Fibroblast of the conjunctiva (primary cell): ENCODE measurements around the gene TRIM72.
"Not testable (repeated sequence)": the region's sequence is repeated elsewhere in the genome, so short reads cannot be mapped to it uniquely, and the experiment has no call there.

Experiments used
- DNase-seq: peaks from one replicate; pipeline ENCODE4 v3.0.0-alpha.2; 2010; ENCODE audit warnings: low read depth

The TRIM72 gene, protein sequence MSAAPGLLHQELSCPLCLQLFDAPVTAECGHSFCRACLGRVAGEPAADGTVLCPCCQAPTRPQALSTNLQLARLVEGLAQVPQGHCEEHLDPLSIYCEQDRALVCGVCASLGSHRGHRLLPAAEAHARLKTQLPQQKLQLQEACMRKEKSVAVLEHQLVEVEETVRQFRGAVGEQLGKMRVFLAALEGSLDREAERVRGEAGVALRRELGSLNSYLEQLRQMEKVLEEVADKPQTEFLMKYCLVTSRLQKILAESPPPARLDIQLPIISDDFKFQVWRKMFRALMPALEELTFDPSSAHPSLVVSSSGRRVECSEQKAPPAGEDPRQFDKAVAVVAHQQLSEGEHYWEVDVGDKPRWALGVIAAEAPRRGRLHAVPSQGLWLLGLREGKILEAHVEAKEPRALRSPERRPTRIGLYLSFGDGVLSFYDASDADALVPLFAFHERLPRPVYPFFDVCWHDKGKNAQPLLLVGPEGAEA

GRCh38 chr16:31213877-31214707 is at the start of gene TRIM72:
TRIM72 (plus strand) TSS chr16:31214119; CDS start chr16:31214739, 620 bp downstream.
- no peak for DNase-seq

GRCh38 chr16:31167315-31167714 is 46.6 kb upstream of the TRIM72 start:
- DNase-seq: no peak

DNA sequence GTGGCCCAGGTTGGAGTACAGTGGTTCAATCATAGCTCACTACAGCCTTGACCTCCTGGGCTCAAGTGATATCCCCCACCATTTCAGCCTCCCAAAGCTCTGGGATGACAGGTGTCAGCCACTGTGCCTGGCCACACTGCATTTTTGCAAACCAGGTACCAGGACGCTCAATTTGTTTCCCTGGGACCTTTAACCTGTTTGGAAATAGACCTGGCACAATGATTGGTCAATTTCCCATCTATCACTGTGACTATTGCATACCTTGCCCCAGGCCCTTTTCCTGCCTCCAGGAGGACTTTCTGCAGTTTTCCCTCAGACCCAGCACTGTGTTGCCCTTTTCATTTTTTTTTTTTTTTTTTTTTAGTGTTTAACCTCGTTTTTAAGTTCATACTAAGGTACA is 45.1 kb upstream of the TRIM72 start:
- no peak for DNase-seq

GRCh38 chr16:31170048-31170447 is 43.9 kb upstream of the TRIM72 start:
- DNase-seq: not testable (repeated sequence)

- DNase-seq: no peak
These were observed 36.8 kb upstream of the TRIM72 start for GRCh38 chr16:31177136-31177535.

- DNase-seq: no peak
These were observed 34.6 kb upstream of the TRIM72 start for GRCh38 chr16:31179219-31179746.

DNA sequence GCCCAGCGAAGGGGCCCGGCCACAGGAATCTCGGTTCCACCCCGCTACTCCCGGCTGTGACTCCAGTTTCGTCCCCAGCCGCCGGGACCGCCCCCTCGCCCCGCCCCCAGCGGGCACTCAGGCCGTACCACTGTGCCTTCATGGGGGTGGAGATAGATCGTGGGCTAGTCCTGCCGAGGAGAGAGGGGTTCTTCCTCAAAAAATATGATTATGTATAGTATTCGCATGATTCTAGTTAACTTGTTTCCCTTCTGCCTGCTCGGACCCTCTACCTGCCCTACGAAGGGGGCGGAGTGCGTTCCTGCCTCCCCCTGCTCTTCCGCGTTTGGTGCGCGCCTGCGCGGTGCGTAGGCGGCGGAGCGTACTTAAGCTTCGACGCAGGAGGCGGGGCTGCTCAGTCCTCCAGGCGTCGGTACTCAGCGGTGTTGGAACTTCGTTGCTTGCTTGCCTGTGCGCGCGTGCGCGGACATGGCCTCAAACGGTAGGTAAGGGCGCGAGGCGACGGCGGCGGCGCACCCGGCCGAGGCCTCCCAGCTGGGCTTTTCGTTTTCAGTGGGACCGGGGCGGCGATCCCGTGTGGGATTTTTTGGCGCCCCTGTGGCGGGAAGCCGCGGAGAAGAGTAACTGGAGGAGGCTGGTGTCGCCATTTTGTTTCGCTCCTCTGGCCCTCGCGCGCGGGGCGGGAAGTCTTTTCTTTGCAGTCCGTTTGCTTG is 34.0 kb upstream of the TRIM72 start, which contains the start of gene FUS:
Gene FUS, plus strand, starts transcription at position 393 of the 713 bp plus-strand sequence. Its CDS starts 76 bp downstream, at position 469.
- DNase-seq: peak; percentile 79

DNA sequence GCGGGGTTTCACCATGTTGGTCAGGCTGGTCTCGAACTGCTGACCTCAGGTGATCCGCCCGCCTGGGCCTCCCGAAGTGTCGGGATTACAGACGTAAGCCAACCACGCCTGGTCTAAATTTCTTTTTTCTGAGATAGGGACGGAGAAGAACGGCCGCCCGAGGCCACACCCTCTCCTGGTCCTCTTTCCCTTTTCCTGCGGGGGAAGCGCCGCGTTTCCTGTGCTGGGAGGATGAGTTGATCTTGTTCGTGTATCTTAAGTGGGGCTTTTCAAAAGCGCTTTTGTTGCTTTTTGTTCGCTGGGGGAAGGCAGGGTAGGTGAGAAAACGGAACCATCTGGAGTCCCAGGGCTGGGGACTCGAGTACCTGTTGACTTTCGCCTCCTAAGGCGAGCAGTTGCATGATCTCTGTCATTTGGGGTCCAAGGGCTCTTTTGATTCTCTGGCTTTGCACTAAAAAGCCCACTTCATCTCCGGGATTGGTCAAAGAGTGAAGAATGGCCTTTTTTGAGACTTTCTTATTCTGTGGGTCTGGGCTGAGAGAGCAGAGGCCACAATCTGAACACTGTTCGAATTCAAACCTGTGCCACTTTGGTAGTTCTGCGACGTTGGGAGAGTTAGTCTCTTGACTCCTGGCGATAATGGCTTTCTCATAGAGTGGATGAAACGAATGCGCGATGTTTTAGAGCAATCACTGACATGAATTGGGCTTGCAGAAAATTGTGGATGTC is 32.7 kb upstream of the TRIM72 start:
- no peak for DNase-seq

GRCh38 chr16:31182391-31182790 is 31.5 kb upstream of the TRIM72 start:
- DNase-seq: no peak

- DNase-seq: no peak
These were observed 30.2 kb upstream of the TRIM72 start for GRCh38 chr16:31183432-31184428.

- no peak for DNase-seq
These were observed 29.0 kb upstream of the TRIM72 start for GRCh38 chr16:31184888-31185287.

DNA sequence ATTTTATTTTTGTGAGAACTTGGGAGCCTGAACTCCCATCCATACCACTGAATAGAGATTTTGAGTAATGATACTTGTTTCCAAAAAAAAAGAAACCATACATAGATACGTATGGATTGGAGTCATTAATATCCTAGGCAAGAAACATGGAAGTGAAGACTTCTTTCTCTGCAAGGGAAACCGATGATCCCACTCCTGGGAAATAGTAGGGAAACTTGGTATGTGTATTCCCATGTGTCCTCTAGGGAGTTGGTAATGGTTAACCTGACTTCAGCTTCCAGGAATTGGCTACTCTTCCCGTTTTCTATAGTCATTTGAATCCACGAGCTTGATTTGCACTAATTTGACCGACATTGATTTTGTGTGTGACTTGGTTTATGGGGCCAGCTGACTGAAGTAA is 28.6 kb upstream of the TRIM72 start:
- DNase-seq: no peak

GRCh38 chr16:31186176-31186575 is 27.7 kb upstream of the TRIM72 start:
- no peak for DNase-seq

DNA sequence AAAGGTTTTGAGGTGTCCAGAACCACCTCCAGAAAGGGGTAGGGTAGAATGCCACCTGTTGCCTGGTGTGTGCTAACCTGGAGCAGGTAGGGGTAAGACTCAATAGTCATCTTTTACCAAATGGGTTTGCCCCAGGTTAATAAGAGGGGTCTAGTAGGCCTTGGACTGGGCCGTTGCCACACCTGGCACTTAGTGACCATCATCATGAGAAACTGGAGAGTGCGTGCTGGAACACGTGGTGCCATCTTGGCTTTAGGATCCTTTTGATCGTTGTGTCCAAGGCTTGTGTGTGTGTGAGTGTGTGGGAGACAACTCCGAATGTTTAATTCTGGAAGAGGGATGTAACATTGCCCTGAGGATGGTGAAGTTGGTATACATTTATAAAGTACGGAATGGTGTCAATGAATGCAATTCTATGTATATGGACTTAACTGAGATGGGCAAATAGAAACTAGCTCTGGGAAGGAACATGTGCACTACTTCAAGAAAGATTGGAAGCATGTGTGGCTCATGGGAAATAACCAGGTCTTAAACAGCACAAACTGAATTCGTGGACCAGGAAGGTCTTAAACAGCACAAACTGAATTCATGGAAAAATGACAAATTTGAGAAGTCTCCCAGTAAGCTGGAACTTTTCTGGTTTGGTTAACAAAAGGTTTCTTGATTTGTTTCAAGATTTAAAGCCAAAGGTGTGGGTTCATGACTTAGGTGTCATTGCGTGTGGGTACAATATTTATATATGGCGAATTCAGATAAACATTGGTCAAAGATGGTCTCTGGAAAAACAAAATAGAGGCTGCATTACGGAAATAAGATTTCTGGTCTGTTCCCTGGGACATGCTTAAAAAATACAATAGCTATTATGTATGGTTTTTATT is 26.8 kb upstream of the TRIM72 start:
- DNase-seq: no peak

- no peak for DNase-seq
These were observed 26.1 kb upstream of the TRIM72 start for GRCh38 chr16:31187808-31188189.

DNA sequence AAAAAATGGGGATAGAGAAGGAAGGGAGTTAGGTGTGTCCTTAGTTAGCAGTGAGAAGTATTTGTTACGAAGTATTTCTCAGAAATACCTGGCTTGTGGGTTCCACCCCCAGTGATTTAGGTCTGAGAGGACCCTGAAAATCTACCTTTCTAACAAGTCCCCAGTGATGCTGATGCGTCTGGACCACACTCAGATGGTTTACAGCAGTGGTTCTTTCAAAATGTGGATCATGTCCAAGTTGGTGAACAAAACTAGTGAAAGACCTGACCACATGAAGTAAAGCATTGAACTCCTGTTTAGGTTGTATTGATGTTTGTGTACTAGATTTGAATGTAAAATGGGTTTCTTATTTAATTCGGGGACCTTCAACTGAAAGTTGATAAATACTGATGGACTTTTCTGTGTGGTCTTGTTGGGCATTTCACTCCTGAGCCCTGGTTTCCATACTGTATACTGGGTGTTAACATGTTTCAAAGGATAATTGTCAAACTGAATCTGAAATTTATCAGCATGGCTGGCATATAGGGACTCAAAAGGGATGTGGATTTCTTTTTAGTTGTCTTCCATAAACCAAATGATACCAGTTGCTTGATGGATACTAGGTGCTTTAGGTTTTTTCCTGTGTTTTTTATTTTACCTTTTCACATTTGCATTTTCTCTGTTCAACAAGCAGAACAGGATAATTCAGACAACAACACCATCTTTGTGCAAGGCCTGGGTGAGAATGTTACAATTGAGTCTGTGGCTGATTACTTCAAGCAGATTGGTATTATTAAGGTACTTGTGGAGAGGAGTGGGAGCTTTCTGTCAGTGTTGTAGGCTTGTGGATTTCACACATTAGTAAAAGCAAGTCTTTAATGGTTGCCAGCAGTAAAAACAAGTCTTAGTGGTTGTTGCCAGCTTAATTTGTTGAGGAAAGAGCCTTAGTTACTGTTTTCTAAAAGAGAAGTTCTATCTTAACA is 25.2 kb upstream of the TRIM72 start:
- no peak for DNase-seq

DNA sequence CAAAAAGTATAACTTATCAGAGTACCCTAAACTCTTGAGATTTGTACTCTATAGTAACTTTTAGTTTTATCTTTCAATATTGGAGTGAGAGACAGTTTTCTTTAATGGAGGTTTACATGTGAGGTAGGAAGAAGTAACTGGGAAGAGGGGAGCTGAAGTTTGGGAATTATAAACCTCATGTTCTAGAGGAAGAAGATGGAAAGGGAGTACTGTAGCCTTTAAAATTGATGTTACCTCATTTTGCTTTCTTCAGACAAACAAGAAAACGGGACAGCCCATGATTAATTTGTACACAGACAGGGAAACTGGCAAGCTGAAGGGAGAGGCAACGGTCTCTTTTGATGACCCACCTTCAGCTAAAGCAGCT is 24.5 kb upstream of the TRIM72 start:
- no peak for DNase-seq

GRCh38 chr16:31190061-31190460 is 23.9 kb upstream of the TRIM72 start:
- DNase-seq: no peak
